Hepatocyte (in vitro differentiated cells): Measurements from ENCODE around the gene CACHD1. TPM values are rescaled to one million over a fixed set of nuclear protein-coding genes. Genes with fewer than 3 reads are reported as not detected.

Source experiments
- DNase-seq: peaks from one replicate; pipeline ENCODE4 v3.0.0-alpha.2; 2016; ENCODE audit warnings: low spot score
- H2AFZ ChIP-seq: fragments of 200-600 bp; sonication (generic); 2 replicates; pipeline ENCODE4 v1.6.0; 2016; ENCODE audit warnings: antibody characterized with exemption, mild to moderate bottlenecking
- H3K27ac ChIP-seq: fragments of 200-600 bp; sonication (generic); 2 replicates; pipeline ENCODE4 v1.5.1; 2016; ENCODE audit warnings: mild to moderate bottlenecking
- H3K27me3 ChIP-seq: fragments of 200-600 bp; sonication (generic); 2 replicates; pipeline ENCODE4 v1.6.1; 2016
- H3K36me3 ChIP-seq: fragments of 200-600 bp; sonication (generic); replicated peaks from 2 replicates; pipeline ENCODE4 v1.5.1; 2016; ENCODE audit warnings: low read depth; ENCODE audit not compliant: insufficient read depth
- H3K4me1 ChIP-seq: fragments of 200-600 bp; sonication (generic); 2 replicates; pipeline ENCODE4 v1.5.1; 2016; ENCODE audit warnings: mild to moderate bottlenecking, moderate library complexity; ENCODE audit not compliant: insufficient read depth
- H3K4me2 ChIP-seq: fragments of 200-600 bp; sonication (generic); 2 replicates; pipeline ENCODE4 v1.6.0; 2016
- H3K4me3 ChIP-seq: fragments of 200-600 bp; sonication (generic); 2 replicates; pipeline ENCODE4 v1.5.1; 2016; ENCODE audit warnings: mild to moderate bottlenecking
- H3K79me2 ChIP-seq: fragments of 200-600 bp; sonication (generic); 2 replicates; pipeline ENCODE4 v1.6.0; 2017; ENCODE audit warnings: mild to moderate bottlenecking
- H3K9me2 ChIP-seq: fragments of 200-600 bp; sonication (generic); replicated peaks from 2 replicates; pipeline ENCODE4 v1.6.0; 2017; ENCODE audit warnings: mild to moderate bottlenecking; ENCODE audit not compliant: insufficient read depth
- H3K9me3 ChIP-seq: fragments of 200-600 bp; sonication (generic); 2 replicates; pipeline ENCODE4 v1.5.1; 2016; ENCODE audit warnings: low read depth, mild to moderate bottlenecking
- H4K20me1 ChIP-seq: fragments of 200-600 bp; sonication (generic); 2 replicates; pipeline ENCODE4 v1.6.0; 2016; ENCODE audit warnings: mild to moderate bottlenecking; ENCODE audit not compliant: insufficient read depth, poor library complexity, severe bottlenecking
- CTCF ChIP-seq: fragments of 200-600 bp; sonication (generic); IDR thresholded peaks from 2 replicates; pipeline ENCODE4 v1.5.1; 2016; ENCODE audit warnings: antibody characterized with exemption, mild to moderate bottlenecking; ENCODE audit not compliant: poor library complexity
- EZH2 ChIP-seq: fragments of 200-600 bp; sonication (generic); IDR thresholded peaks from 2 replicates; pipeline ENCODE4 v1.6.1; 2016; ENCODE audit warnings: antibody characterized with exemption, mild to moderate bottlenecking, borderline replicate concordance
- EZH2phosphoT487 ChIP-seq: fragments of 200-600 bp; sonication (generic); IDR thresholded peaks from one replicate; pipeline ENCODE4 v1.6.1; 2018; ENCODE audit warnings: antibody characterized with exemption, mild to moderate bottlenecking, low read depth, moderate library complexity; ENCODE audit not compliant: unreplicated experiment, severe bottlenecking
- WGBS: methylation state at CpG from one replicate; pipeline ENCODE4 v1.1.6; 2016; ENCODE audit warnings: low lambda C conversion rate; ENCODE audit errors: missing lambda C conversion rate; 5-methylcytosine and 5-hydroxymethylcytosine counted together
- polyA plus RNA-seq: library from polyadenylated mRNA; unstranded; fragments of >200 nt; fragmentation: Nextera tagmentation; extraction: Ambion mirVana; gene quantifications from 2 replicates; pipeline ENCODE4 v1.2.1, GENCODE V29; 2016
- total RNA-seq: library from RNA; depleted of rRNA; stranded (reverse); fragments of >200 nt; gene quantifications from 2 replicates; pipeline ENCODE4 v1.2.3, GENCODE V29; 2014

The CACHD1 gene
- total and polyA plus RNA-seq, 2 experiments from 2014 or later = 23.8 to 39.7 TPM

- TF ChIP-seq EZH2 = no peak
- TF ChIP-seq CTCF = no peak
- TF ChIP-seq EZH2phosphoT487 = no peak
- no peak overlapping the region for H3K4me3 ChIP-seq
- H3K9me2 ChIP-seq = no peaks in the 10 kb centered on the region
- no peak overlapping the region for H3K4me2 ChIP-seq
- peaks cover 20% of the 10 kb centered on the region for H3K4me1 ChIP-seq
- no peaks in the 10 kb centered on the region for H3K9me3 ChIP-seq
- peaks cover 25% of the 10 kb centered on the region for H4K20me1 ChIP-seq
- WGBS = 85% methylated on average over 11 of the region's 11 CpGs
- H3K36me3 ChIP-seq = no peaks in the 10 kb centered on the region
- no peak overlapping the region for H3K27ac ChIP-seq
- DNase-seq = no peak
- H2AFZ ChIP-seq = no peak overlapping the region
- peaks cover 79% of the 10 kb centered on the region for H3K79me2 ChIP-seq
- H3K27me3 ChIP-seq = no peaks in the 10 kb centered on the region
Measured at GRCh38 chr1:64575881-64576676, 106.2 kb downstream of the CACHD1 start.

GRCh38 chr1:64578270-64578973 lies 108.5 kb downstream of the CACHD1 start:
- Histone ChIP-seq H4K20me1 (peaks cover 17% of the 10 kb centered on the region), H3K4me1 (peaks cover 6% of the 10 kb centered on the region), H3K27ac (no peak overlapping the region), H3K4me3 (no peak overlapping the region), H3K36me3 (no peaks in the 10 kb centered on the region), H3K9me3 (no peaks in the 10 kb centered on the region), H3K27me3 (no peaks in the 10 kb centered on the region), H3K79me2 (peaks cover 65% of the 10 kb centered on the region), H2AFZ (no peak overlapping the region), H3K9me2 (no peaks in the 10 kb centered on the region), H3K4me2 (no peak overlapping the region)
- DNase-seq = no peak
- TF ChIP-seq EZH2 (no peak), CTCF (no peak), EZH2phosphoT487 (no peak)
- WGBS = 90% methylated on average over 3 of the region's 3 CpGs

GRCh38 chr1:64579767-64580166 lies 109.8 kb downstream of the CACHD1 start:
- no peak for DNase-seq
- no peak overlapping the region for H3K27ac ChIP-seq
- no peaks in the 10 kb centered on the region for H3K9me3 ChIP-seq
- 66% methylated on average over 5 of the region's 5 CpGs for WGBS
- no peaks in the 10 kb centered on the region for H3K27me3 ChIP-seq
- TF ChIP-seq EZH2phosphoT487 (no peak), CTCF (no peak), EZH2 (no peak)
- H2AFZ ChIP-seq = no peak overlapping the region
- H3K4me3 ChIP-seq = no peak overlapping the region
- no peaks in the 10 kb centered on the region for H3K36me3 ChIP-seq
- H3K79me2 ChIP-seq = peaks cover 65% of the 10 kb centered on the region
- H4K20me1 ChIP-seq = peaks cover 17% of the 10 kb centered on the region
- peaks cover 6% of the 10 kb centered on the region for H3K4me1 ChIP-seq
- H3K9me2 ChIP-seq = no peaks in the 10 kb centered on the region
- H3K4me2 ChIP-seq = no peak overlapping the region
